Panc1 (cell line): ENCODE results near the gene KRT15. TPM values are rescaled to one million over a fixed set of nuclear protein-coding genes. Genes with fewer than 3 reads are reported as not detected.

ENCODE experiments used
- ATAC-seq: fragments of 200-7000 bp; cut with Tn5 transposase; 2 replicates; pipeline ENCODE4 v1.9.1; 2020; ENCODE audit warnings: mild to moderate bottlenecking, moderate library complexity
- BruUV-seq: library from RNA; stranded (reverse); fragments of 400-500 nt; replicated peaks from 2 replicates; lab custom pipeline; 2021; lab: Mats Ljungman, UMichigan
- CTCF ChIA-PET: fragments of 300-600 bp; sonication (Branson Sonifier 250); formaldehyde crosslinking; loops from one replicate; lab custom pipeline; 2022; ENCODE audit warnings: antibody characterized with exemption; lab: Charles Lee
- POLR2A ChIA-PET: fragments of 300-600 bp; sonication (Branson Sonifier 250); formaldehyde crosslinking; loops from one replicate; lab custom pipeline; 2022; ENCODE audit warnings: antibody characterized with exemption; lab: Charles Lee
- DNase-seq: peaks from one replicate; pipeline ENCODE4 v3.0.0-alpha.2; 2010; ENCODE audit warnings: low read depth, low spot score
- H3K27ac ChIP-seq: 2 replicates; pipeline ENCODE4 v1.5.1; 2011; ENCODE audit warnings: mild to moderate bottlenecking, low read length, inconsistent platforms
- H3K27me3 ChIP-seq: fragments of 200-500 bp; sonication (Bioruptor generic); 2 replicates; pipeline ENCODE4 v1.6.0; 2014; ENCODE audit warnings: low read length, inconsistent platforms; ENCODE audit not compliant: control insufficient read depth, insufficient read depth
- H3K36me3 ChIP-seq: fragments of 200-500 bp; sonication (Bioruptor generic); 2 replicates; pipeline ENCODE4 v1.5.1; 2014; ENCODE audit warnings: inconsistent platforms, mild to moderate bottlenecking, low read length, moderate library complexity; ENCODE audit not compliant: control insufficient read depth, insufficient read depth
- H3K4me1 ChIP-seq: 2 replicates; pipeline ENCODE4 v1.5.1; 2011; ENCODE audit warnings: inconsistent platforms, mild to moderate bottlenecking, low read length, moderate library complexity; ENCODE audit not compliant: control insufficient read depth, insufficient read depth
- H3K4me3 ChIP-seq, 2 experiments: 2 replicates each; pipeline ENCODE4 v1.5.1; 2011 to 2012; ENCODE audit warnings: low read depth in 2 of 2, low read length in 2 of 2, mild to moderate bottlenecking in 2 of 2, inconsistent platforms in 1 of 2, moderate library complexity in 1 of 2
- H3K9me3 ChIP-seq: fragments of 200-500 bp; sonication (Bioruptor generic); 2 replicates; pipeline ENCODE4 v1.5.1; 2014; ENCODE audit warnings: low read depth, mild to moderate bottlenecking, inconsistent platforms, low read length, moderate library complexity; ENCODE audit not compliant: control insufficient read depth, insufficient read depth
- CTCF ChIP-seq: fragments of 450-650 bp; IDR thresholded peaks from 2 replicates; pipeline ENCODE4 v1.5.1; 2017; ENCODE audit warnings: mild to moderate bottlenecking
- POLR2AphosphoS5 ChIP-seq: IDR thresholded peaks from 2 replicates; pipeline ENCODE4 v1.6.1; 2012; ENCODE audit warnings: mild to moderate bottlenecking, low read depth, low read length, moderate library complexity
- REST ChIP-seq, 2 experiments: IDR thresholded peaks; 2 replicates each; pipeline ENCODE4 v1.6.1; 2011 to 2012; ENCODE audit warnings: low read depth in 2 of 2, control low read depth in 1 of 2, low read length in 1 of 2, mild to moderate bottlenecking in 1 of 2, moderate library complexity in 1 of 2; ENCODE audit not compliant: insufficient read depth in 1 of 2
- SIN3A ChIP-seq: IDR thresholded peaks from 2 replicates; pipeline ENCODE4 v1.6.1; 2012; ENCODE audit warnings: low read depth, mild to moderate bottlenecking, low read length, moderate library complexity, borderline replicate concordance; ENCODE audit not compliant: insufficient read depth
- TCF7L2 ChIP-seq: IDR thresholded peaks from 2 replicates; pipeline ENCODE4 v1.6.1; 2011; ENCODE audit warnings: mild to moderate bottlenecking, low read depth, low read length, inconsistent platforms
- in situ Hi-C: cut with HindIII; loops from 2 replicates; pipeline ENCODE4 v1.10.0; 2016; ENCODE audit warnings: low sequenced_read_pairs, low pct_unique_long_range_greater_than_20kb
- intact Hi-C: fragments of 100-400 bp; cut with micrococcal nuclease; formaldehyde crosslinking; loops from one replicate; pipeline ENCODE4 v1.10.0; 2022; ENCODE audit not compliant: unreplicated experiment
- total RNA-seq: library from RNA; stranded (reverse); gene quantifications from one replicate; pipeline ENCODE4 v1.2.1, GENCODE V29; 2021; ENCODE audit not compliant: unreplicated experiment

KRT15 gene
- total RNA-seq, 1 experiment from 2014 or later: 70.4 TPM

GRCh38 chr17:41537614-41537954, 18.9 kb upstream of the KRT15 start:
- BruUV-seq: no TSS peak
- ChIA-PET POLR2A (no interaction called here), CTCF (interaction anchor here (0.6 to 0.7 kb wide), 3 partner anchors 31 to 1032 kb away, joined by 3 to 9 read pairs (median 4); no protein-coding TSS in a partner anchor)
- Histone ChIP-seq H3K27me3 (no peaks in the 10 kb centered on the region), H3K4me1 (peaks cover 61% of the 10 kb centered on the region), H3K27ac (peak overlapping the region; percentile 53), H3K4me3 (no peak overlapping the region), H3K36me3 (no peaks in the 10 kb centered on the region), H3K9me3 (no peaks in the 10 kb centered on the region)
- intact Hi-C loops: no loop called here
- in situ Hi-C loops: loop anchor here (25.0 kb wide), 1 partner anchor 100 kb away; no protein-coding TSS in a partner anchor
- no peak for DNase-seq
- no peak for ATAC-seq
- TF ChIP-seq POLR2AphosphoS5 (no peak), CTCF (no peak), TCF7L2 (no peak), REST (IDR thresholded peaks at IDR 0.05; ENCODE audit: insufficient read depth in 1 of 2, low read depth in 2 of 2, low read length in 1 of 2) (no peak), SIN3A (no peak)

GRCh38 chr17:41536741-41537613, 18.3 kb upstream of the KRT15 start:
- DNase-seq (no peak), ATAC-seq (no peak)
- no TSS peak for BruUV-seq
- no peaks in the 10 kb centered on the region for H3K36me3 ChIP-seq
- no peaks in the 10 kb centered on the region for H3K9me3 ChIP-seq
- ChIA-PET POLR2A (interaction anchor here (0.6 kb wide), 1 partner anchor 12 kb away, joined by 15 read pairs; no protein-coding TSS in a partner anchor), CTCF (interaction anchor here (0.6 to 1.6 kb wide), 4 partner anchors 12 to 1033 kb away, joined by 3 to 12 read pairs (median 6); no protein-coding TSS in a partner anchor)
- in situ Hi-C loops (loop anchor here (25.0 kb wide), 1 partner anchor 100 kb away; no protein-coding TSS in a partner anchor), intact Hi-C loops (no loop called here)
- H3K27ac ChIP-seq: peak overlapping the region; percentile 70
- H3K4me3 ChIP-seq: no peak overlapping the region
- H3K4me1 ChIP-seq: peaks cover 67% of the 10 kb centered on the region
- TF ChIP-seq POLR2AphosphoS5 (no peak), TCF7L2 (no peak), REST (IDR thresholded peaks at IDR 0.05; ENCODE audit: insufficient read depth in 1 of 2, low read depth in 2 of 2, low read length in 1 of 2) (no peak), CTCF (no peak), SIN3A (no peak)
- no peaks in the 10 kb centered on the region for H3K27me3 ChIP-seq
